Ramos (cell line): ENCODE data around the gene MBNL2.

Experiments
- in situ Hi-C: fragments of 300-500 bp; cut with MboI; formaldehyde crosslinking; loops from one replicate; pipeline ENCODE4 v1.14.3; 2022; ENCODE audit warnings: low sequenced_read_pairs; ENCODE audit not compliant: unreplicated experiment

MBNL2 gene

DNA sequence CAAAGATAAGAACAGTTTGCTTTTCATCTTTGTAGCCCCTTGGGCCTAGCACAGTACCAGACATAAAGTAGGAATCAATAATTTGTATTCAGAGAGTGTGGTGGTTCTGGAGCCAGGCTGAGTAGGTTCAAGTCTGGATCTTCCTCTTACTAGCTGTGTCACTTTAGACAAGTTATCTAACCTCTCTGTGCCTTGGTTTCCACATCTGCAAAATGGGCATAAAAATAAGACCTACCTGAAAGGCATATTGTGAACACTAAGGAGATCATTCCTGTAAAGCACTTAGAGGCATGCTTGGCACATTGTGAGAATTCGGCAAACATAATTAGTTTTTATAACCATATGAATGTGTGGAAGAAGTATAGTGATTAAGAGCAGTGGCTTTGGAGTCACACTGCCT is 95.8 kb downstream of the MBNL2 start:
- in situ Hi-C loops, result no loop called here

GRCh38 chr13:97318532-97318931 is 96.4 kb downstream of the MBNL2 start:
- in situ Hi-C loops, result no loop called here

- in situ Hi-C loops, result no loop called here
These were observed 97.1 kb downstream of the MBNL2 start for GRCh38 chr13:97319113-97319720.

GRCh38 chr13:97321101-97321500 is 99.0 kb downstream of the MBNL2 start:
- in situ Hi-C loops, result no loop called here

- in situ Hi-C loops, result no loop called here
These were observed 99.6 kb downstream of the MBNL2 start for GRCh38 chr13:97321616-97322321.

DNA sequence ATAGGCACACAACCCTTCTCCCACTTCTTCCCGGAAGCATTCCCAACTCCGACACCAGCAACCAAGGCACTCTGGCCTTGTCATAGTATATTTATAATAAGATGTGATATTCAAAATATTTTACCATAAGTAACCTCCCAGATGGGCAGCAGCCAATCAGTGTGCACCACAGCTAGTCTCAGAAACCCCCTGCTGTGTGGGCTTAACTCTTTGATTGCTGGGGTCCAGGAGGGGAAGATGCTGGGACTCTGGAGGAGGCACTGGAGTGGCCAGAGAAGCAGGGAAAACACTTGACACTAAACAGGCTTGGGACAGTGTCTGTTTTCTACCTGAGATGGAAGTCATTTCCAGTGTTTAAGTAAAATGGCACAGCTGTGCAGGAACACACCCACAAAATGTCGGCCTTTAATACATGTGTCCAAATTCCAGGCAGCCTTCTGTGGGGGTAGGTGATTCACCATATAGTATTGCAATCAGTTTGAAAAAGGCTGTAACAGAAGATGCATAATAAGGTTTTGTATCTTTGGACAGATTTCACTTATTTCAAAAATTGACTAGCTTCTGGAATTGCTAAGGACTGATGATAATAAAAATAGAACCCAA is 100.7 kb downstream of the MBNL2 start:
- in situ Hi-C loops, result no loop called here

- in situ Hi-C loops, result no loop called here
These were observed 102.0 kb downstream of the MBNL2 start for GRCh38 chr13:97324115-97324514.

DNA sequence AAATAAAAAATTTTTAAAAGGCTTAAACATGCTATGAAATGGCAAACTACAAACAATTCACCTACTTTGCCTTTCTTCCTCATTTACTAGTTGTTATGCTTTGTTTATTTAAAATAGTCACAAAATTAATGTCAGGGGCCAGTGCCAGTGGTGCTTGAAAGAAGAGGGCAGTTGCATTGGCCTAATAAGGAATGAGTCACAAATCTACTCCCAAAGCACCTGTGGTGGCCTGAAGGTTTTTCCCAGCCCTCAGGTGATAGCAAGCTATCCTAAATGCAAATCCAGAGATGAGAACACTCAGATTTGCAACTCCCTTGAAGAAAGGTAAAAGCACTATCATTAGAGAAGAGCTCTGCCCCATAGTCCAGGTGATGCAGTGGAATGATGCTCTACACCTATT is 103.6 kb downstream of the MBNL2 start:
- in situ Hi-C loops, result no loop called here

GRCh38 chr13:97327086-97327485 is 105.0 kb downstream of the MBNL2 start:
- in situ Hi-C loops, result no loop called here

DNA sequence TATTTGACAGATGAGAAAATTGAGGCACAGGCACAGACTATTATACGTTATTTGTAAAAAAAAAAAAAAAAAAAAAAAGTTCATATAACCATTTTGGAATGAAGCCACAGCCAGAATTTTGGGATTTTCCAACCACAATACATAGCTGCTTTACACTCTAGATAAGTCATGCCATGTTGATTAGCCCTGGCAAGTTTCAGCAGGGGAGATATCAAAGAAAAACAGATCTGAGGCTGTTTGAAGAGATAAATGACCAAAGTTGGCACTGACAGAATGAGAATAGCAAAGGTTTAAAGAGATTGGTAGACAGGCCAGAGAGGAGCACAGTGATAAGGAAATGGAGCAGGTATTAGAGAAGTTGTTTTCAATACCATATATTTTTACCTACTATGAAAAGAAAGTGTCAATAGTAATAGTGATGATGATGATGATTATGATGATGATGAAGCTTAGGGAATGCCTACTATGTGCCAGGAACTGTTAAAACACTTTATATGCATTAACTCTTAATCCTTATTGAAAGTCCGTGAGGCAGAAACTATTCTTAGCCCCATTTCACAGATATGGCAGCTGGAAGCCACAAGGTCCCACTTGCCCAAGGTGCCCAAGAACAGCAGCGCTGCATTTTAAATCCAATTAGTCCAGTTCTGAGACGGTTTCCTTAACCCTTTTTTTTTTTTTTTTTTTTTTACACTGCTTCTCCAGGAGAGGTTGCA is 105.5 kb downstream of the MBNL2 start:
- in situ Hi-C loops, result no loop called here

GRCh38 chr13:97328222-97328790 is 106.2 kb downstream of the MBNL2 start:
- in situ Hi-C loops, result no loop called here

DNA sequence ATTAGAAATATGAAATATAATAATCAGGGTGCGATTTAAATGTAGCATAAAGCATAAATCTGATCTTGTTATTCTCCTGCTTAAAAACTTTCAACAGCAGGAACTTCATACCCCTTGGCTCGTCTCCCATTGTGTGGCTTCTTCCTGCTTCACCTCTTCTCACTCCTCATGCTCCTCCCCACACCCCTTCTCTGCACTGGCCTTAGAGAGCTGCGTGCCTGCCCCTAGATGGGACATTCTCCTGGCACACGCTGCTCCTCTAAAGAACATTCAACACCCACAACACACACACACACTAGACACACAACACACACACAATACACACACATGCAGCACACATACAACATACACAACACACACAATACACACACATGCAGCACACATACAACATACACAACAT is 107.2 kb downstream of the MBNL2 start:
- in situ Hi-C loops, result no loop called here

DNA sequence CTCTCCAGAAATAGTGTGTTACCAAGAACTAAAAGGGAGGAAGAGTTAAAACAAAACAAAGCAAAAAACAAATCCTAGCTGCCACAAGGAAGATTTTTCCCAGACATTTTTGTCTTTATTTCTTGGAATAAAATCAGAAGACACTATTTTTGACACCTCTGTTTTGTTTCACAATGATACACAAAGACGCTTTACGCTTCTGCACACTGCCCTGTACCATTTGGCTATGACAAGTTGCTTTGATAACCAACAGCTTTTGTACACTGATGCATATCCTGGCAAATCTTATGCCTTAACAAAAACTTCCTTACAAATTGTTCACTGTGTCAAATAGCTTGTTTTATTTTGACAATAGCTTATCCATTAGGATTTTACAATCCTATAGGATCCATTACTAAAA is 108.3 kb downstream of the MBNL2 start:
- in situ Hi-C loops, result no loop called here

DNA sequence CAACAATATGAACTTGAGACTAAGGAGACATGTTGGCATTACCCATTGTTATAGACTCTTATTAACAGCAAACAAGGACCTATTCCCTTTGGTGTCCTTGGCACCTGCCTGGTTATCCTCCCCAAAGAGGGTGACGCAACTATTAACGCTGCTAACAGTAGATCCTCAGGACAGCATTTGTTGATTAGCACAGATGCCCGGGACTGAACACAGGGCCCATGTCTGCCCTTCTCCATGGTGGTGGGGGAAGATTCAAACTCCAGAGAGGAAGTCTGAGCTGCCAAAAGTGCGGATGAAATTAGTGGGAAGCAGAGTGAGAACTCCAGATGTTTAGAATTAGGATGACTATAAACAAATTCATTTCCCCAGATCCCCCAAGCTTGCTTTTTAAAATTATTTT is 110.6 kb downstream of the MBNL2 start:
- in situ Hi-C loops, result no loop called here

- in situ Hi-C loops, result no loop called here
These were observed 111.8 kb downstream of the MBNL2 start for GRCh38 chr13:97333983-97334382.

GRCh38 chr13:97334690-97335089 is 112.6 kb downstream of the MBNL2 start:
- in situ Hi-C loops, result no loop called here

GRCh38 chr13:97335488-97336134 is 113.5 kb downstream of the MBNL2 start:
- in situ Hi-C loops, result no loop called here

GRCh38 chr13:97337985-97338499 is 115.9 kb downstream of the MBNL2 start:
- in situ Hi-C loops, result no loop called here

GRCh38 chr13:97338571-97338970 is 116.4 kb downstream of the MBNL2 start:
- in situ Hi-C loops, result no loop called here
